SIG-M5 (cell line): ENCODE results near the gene SMIM23.
"Not testable (repeated sequence)": the region's sequence is repeated elsewhere in the genome, so short reads cannot be mapped to it uniquely, and the experiment has no call there.

Experiments used
- DNase-seq: peaks from one replicate; lab custom pipeline; 2025; lab: John Stamatoyannopoulos, UW

The SMIM23 gene

DNA sequence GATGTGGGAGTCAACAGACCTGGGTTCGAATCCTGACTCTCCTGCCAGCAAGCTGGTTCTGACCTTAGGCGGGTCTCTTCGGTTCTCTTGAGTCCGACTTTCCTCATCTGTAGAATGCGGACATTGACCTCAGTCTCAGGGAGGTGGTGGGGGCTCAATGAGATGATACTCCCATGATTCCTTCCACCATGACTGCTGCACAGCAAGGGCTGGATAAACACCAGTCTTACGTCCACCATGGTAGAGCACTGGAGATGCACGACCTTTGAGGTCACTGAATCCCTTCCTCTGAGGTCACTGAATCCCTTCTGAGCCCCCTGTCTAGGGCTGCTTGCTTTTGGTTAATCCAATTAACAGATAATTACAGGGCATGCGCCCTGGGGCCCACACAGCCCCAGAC lies 12.5 kb upstream of the SMIM23 start:
- no peak for DNase-seq

DNA sequence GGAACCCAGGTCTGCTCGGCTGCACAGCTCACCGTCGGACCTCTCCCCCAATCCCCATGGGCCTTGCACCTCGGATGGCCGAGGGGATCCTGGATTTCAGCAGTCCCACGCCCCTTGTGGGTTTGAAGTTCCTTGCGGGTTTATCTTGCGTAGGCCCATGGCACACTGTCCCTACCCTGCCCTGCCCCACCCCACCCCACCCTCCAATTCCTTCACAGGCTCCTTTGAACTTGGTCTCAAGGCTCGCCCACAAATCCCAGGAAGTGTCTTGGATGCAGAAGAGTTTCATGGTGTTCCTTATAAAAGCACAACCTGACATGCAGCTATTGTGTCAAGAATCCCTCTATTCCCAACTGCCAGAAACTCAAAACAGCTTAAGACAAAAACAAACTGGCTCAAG lies 11.2 kb upstream of the SMIM23 start:
- DNase-seq = no peak

DNA sequence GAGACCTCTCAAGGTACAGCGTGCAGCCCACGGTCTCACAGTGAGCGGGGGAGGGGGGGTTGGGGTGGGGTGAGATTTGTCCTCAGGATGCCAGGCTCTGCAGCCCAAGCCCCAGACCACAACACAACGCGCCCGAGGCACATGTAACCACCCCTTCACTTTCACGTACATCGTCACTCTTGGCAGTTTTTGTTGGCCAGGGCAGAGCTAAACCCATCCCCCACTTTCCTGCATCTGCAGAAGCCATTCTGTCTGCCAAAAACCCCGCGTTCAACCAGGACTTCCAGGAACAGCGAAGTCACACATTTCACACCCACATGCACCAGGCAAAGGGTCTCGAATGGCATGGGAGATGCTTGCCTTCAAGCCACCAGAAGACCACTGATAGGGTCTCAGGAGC lies 9.4 kb upstream of the SMIM23 start:
- DNase-seq = no peak

DNA sequence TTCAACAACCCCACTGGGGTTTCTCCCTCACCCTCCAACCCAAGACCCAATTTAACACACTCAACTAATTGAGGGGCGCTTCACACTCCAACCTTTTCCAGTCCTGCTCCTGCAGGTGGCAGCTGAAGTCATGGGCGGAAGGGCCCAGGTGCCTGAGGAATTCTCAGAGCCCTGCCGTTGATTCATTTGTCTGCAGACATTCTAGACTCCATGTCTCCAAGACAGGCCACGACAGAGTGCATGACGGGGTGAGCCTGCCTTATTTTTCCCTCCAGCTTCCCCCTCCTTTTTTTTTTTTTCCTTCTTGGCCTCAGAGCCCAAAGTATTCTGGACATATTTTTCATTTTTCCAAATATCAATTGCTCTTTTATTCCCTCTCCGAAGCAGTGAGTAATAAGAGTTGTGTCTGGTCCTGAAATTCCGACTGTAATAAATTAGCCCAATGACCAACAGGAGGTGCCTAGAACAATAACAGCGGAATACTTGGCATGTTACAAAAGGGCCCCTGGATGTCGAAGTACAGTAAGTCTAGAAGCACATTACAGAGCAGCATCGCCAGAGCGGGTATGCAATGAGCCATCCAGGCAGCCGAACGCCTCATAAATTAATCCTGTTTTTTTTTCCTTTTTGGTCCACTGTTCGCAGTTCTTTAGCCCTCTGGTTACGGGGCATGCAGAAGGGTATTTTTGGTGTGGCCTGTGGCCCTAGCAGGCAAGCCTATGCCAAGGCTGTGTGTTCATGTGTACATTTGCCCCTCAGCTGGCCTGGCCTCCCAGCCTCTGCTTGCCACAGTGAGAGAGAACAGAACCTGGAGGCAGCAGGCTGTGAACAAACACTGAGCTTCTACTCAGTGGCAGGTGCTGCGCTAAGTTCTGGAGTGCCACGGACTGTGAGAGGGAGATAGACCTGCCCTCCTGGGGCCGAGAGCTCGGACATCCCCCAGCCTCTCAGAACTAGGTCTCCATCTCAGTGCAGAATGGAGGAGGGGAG lies 8.6 kb upstream of the SMIM23 start:
- no peak for DNase-seq

DNA sequence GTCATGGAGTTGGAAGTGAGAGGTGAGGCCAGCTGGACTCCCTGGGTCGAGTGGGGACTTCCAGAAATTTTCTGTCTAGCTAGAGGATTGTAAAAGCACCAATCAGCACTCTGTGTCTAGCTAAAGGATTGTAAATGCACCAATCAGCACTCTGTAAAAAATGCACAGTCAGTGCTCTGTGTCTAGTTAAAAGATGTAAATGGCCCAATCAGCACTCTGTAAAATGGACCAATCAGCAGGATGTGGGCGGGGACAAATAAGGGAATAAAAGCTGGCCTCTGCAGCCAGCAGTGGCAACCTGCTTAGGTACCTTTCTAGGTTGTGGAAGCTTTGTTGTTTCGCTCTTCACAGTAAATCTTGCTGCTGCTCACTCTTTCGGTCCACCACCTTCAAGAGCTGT lies 3.9 kb upstream of the SMIM23 start:
- DNase-seq = not testable (repeated sequence)

DNA sequence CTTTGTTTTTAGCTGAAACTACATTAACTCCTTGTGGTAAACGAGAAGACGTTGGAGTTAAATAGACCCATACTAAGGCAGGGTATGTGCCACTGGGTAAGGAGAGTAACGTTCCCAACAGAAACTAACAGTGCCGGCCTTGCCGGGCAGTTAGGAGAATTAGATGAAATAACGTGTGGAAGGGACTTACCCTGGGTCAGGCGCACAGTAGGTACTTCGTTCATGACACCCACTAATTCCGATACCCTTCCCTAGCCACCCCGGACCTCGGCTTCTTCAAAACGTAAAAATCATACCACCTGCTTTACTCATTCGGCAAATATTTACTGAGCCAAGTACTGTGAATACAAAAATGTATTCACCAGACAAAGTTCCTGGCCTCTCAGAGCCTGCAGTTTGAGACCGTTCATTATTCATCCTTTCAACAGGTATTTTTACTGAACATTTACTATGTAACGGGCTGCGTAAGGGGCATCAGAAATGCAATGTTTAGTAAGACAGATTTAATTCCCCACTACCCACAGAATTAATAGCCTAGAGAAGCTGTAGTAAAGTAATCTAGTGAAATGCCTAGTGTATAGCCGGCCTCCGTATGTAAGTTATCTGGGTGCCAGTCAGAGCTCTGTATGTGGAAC lies 3.2 kb upstream of the SMIM23 start:
- DNase-seq = no peak

DNA sequence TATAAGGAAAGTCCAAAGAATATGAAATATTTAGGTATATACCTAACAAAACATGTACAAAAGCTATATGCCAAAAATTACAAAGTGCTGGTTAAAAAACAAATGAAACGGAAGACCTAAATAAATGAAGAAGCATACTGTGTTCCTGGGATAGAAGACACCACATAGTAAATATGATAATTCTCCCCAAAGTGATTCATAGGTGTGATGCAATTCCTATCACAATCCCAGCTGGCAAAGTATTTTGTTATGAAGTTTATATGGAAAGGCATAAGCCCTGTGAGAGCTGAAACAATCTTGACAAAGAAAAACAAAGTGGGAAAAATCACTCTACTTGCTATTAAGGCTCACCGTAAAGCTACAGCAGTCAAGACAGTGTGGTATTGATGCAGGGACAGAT lies 2.6 kb upstream of the SMIM23 start:
- no peak for DNase-seq

DNA sequence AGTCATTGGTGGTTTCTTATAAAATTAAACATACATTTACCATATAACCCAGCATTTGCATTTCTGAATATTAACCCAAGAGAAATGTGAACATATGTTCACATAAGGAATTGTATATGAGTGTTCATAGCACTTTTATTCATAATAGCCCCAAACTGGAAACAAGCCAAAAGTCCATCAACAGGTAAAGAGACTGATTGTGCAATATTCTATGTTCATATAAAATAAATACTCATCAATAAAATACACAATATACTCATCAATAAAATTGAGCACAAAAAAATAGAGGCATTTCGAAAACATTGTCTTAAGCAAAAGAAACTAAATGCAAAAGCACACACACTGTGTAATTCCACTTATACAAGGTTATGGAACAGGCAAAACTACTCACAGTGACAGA lies 3.7 kb downstream of the SMIM23 start:
- DNase-seq = no peak

DNA sequence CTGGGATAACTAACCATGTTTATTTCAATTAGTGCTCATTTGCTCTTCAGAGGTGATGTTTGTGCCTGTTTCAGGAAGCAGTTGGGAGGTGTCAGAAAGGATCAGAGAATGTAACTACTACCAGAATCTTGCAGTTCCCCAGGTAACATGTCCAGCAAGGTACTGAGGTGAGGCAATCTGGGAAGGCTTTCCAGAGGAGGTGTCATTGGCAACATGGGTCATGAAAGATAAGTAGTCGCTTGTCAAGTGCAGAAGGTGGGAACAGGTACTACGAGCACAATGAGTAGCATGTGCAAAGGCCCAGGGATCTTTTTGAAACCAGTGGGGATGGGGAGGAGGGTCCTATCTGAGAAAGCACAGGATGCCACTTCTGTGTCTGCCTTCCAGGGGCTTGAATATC lies 4.8 kb downstream of the SMIM23 start:
- DNase-seq = no peak

DNA sequence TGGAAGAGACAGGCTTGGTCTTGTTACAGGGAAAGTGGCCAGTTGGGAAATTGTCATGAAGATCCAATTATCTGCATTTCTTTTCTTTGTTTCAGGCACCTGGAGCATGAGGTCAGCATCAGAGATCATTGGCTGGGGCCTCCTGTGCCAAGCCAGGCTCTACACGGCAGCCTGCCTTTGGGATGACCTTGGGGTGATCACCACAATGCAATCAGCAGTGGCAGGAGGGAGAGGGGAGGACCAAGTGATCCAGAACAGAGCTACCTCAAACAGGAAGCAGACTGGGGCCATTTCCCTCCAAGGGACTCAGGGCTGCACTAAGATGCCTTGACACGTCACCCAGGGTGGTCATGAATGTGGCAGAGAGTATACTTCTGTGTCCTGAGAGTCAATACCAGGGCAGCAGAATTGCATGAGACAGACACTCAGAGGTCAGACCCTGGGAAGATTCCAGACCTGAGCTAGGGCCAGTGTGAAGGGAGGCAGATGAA lies 8.9 kb downstream of the SMIM23 start:
- DNase-seq = no peak

DNA sequence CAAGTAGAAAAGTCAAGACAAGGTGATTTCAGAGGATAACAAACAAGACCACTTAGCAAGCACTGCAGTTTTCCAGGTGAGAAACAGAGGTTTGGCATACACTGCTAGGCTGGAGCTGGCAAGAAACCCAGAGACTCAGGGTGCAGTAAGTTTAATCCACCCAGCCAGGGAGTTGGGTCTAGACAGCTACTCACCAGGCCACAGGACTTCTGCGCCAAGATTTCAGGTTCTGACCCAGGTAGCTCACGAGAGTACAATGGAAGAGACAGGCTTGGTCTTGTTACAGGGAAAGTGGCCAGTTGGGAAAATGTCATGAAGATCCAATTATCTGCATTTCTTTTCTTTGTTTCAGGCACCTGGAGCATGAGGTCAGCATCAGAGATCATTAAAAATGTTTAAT lies 9.8 kb downstream of the SMIM23 start:
- no peak for DNase-seq

DNA sequence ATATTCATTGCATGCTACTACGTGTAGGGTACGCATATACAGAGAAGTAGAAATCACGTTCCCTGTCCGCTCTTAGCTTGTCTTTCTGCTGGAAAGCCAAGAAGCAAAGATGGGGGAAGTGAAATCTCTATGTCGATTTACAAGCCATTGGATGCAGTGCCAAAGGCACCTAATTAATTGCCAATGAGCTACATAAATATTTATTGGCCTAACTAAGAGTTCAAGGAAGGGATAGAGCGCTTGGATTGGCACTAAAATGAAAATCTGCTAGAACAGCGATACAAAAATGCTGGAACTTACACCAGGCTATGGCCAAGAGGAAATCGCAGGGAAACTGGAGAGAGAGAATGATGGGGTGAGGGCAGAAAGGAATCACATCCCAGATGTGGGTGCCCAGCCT lies 10.8 kb downstream of the SMIM23 start:
- no peak for DNase-seq

DNA sequence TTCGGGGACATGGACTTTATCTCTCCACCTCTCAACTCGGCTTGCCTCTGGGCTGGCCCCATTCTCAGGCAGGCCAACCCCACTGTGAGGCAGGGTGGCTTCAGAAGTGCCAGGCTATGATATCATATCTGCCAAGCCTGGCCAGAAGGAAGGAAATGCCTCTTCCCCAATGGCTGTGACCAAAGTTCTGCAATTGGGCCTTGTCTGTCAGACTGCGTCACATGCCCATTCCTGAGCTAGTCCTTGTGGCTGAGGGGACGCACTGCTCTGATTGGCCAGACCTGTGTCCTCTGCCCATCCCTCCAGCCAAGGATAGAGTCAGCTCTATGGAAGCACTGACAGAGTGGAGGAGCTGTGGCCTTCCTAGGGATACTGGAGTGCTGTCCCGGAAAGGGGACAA lies 11.9 kb downstream of the SMIM23 start:
- no peak for DNase-seq

DNA sequence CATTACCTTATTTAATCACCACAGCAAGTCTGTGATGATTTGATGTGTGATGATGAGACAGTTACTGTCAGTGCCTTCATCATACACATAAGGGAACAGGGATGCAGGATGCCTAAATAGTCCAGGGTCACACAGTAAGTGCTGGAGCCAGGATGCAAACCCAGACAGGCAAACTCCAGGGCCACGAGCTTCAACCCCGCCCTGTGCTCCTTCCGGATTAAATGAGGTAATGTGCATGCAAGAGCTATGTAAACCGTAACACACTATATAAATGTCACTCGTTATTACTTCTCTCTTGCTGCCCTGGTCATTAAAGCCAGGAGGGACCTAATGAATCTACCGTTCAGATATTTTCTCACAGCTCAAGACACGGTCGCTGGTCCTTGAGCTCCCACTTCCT lies 12.8 kb downstream of the SMIM23 start:
- DNase-seq = no peak

DNA sequence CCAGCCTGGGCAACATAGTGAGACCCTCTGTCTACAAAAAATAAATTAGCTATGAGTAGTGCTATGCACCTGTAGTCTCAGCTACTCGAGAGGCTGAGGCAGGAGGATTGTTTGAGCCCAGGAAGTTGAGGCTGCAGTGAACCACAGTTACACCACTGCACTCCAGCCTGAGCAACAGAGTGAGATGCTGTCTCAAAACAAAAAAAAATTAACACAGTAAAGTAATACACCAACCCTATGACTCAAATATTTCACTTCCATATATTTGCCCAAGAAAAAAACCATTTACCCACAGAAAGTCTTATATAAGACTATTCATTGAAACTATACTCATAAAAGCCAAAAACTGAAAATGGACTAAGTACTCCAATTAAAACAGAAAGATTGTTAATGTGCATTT lies 16.2 kb downstream of the SMIM23 start:
- no peak for DNase-seq

DNA sequence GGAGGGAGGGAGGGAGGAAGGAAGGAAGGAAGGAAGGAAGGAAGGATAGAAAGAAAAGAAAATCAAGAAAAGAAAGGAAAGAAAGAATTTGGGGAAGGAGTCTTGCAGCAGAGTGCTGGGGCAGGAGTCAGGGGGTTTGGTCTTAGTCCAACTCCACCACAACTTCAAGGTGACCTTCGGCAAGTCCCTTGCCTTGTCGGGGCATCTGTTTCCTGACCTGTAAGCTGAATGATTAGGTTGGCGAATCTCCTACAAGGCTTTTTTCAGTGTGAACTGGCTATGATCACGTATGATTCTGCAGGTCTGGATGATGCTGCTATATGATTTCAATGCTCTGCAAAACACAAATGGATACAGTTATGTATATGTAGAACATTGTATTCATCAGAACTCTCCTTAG lies 20.1 kb downstream of the SMIM23 start:
- DNase-seq = no peak

DNA sequence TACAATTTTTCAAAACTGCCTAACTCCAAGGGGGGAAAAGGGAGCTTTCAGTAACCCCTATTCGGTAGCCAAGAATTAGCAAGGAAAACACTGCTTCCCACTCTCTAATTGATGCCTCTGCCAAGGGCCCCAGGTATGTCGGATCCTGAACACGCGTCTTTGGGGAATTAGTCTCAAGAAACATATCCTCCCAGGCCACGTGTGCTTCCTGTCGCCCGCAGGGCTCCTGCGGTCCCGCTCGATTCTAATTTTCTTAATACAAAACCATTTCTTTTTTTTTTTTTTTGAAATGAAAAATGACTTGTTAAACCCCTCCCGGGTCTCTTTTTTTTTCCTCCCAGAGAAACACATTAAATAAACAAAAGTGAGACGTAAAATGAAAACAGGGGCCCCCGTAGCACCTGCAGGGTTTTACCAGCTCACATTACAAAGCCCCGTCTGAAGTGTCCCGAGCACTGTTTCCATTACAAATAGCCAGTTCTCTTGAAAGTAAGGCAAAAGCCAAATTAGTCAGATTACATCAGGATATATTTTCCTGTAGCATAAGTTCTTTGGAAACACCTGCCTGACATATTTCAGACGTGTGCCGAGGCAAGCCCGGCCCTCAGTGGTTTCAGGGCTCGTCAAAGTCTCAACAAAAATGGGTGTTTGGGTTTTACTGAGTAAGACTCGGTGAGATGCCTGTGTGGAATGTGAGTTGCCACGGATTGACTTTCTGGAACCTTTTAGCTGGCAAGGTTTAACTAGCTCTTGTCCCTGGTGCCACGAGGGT lies 21.5 kb downstream of the SMIM23 start:
- no peak for DNase-seq

DNA sequence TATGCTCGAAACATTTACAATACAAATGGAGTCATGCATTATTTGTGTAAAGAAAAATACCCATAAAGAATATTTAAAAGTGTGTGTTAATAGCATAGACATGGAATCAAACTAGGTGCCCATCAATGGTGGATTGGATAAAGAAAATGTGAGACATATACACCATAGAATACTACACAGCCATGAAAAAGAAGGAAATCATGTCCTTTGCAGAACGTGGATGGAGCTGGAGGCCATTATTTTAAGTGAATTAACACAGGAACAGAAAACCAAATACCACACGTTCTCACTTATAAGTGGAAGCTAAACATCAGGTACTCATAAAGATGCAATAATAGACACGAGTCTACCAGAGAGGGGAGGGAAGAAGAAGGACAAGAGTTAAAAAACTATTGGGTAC lies 22.8 kb downstream of the SMIM23 start:
- no peak for DNase-seq

DNA sequence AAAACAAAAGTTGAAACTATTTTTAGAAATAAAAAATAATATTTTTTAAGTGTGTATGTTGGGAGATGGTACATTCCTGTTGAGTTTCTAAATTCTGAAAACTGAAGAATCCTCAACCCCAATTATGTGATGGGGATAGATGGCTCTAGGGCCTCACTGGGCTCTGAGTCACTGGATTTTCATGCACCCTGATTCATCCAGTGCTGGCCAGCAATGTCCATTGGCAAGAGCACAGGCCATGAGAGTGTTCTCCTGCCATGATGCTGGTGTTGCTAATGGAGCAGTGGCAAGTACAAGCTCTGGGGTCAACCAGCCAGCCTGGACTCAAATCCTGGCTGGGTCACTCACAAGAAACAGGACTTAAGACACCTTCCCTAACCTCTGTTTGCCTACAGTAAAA lies 23.3 kb downstream of the SMIM23 start:
- no peak for DNase-seq

DNA sequence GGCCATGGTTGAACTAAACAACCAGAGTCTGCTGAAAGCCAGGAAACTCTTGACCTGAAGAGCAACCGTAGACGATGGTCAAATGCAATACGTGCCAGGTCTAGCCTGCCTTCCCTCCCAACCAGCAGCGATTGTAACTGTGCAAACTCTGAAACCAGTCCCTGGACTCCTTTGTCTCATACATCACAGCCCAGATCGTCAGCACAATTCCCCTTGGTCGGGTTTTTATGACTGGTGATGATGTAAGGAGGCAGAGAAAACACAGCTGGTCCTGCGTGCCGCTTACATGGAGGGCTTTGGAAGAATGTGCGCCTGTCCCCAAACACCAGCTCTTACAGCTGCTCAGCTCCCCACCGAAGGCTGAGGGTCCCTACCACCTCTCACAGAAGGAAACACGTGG lies 24.6 kb downstream of the SMIM23 start:
- no peak for DNase-seq

DNA sequence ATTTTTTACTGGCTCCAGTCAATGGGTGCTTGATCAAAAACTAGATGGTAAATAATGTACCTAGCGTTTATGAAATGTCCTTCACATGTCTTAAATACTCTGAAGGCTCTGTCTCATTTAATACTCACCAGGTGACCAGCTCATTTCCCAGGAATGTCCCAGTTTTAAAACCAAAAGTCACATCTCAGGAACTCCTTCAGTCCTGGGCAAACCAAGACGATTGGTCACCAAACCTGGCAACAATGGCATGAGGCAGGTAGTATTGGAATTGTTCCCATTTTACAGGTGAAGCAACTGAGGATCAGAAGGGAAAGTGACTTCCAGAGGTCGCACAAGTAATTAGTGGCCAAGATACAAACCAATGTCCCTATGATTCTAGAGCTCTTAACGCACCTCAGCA lies 27.7 kb downstream of the SMIM23 start:
- DNase-seq = no peak

DNA sequence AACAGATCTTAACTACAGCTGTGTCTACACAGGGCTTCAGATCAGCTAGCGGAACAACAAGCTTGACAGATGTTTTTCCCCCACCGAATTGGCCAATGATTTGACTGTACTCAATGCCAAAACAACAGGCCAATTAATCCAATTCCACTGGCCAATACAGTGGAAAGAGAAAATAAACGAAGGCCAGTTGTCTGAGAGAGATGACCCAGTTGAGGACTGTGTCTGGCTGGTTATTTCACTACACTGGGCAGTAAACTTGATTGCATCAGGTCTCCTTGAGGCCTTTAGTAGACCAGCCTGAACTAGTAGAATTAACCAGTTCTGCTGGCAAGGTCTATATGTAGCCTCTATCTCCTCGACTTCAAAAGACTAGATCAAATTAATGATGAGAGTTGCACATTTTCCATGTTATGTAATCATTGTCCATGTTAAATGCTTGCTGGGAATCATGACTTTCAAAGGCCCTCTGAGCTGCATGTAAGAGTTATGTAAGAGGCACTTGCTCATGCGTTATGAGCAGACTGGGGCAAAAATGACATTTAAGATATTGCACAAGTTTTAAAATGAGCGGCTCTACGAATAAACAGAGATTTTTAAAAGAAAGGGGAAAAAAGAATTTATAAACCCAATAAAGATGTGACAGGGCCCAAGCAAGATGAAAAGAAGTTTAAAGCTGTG lies 28.3 kb downstream of the SMIM23 start:
- no peak for DNase-seq
